GM19239 (cell line): ENCODE results near the gene CSPG4.

ENCODE experiments used
- DNase-seq: peaks from one replicate; pipeline ENCODE4 v3.0.0; 2011; ENCODE audit warnings: low spot score; ENCODE audit not compliant: insufficient read length
- FAIRE-seq: peaks from 2 replicates; lab custom pipeline; 2011; peaks lifted over from hg19 to GRCh38; lab: Jason Lieb, UNC

The CSPG4 gene

DNA sequence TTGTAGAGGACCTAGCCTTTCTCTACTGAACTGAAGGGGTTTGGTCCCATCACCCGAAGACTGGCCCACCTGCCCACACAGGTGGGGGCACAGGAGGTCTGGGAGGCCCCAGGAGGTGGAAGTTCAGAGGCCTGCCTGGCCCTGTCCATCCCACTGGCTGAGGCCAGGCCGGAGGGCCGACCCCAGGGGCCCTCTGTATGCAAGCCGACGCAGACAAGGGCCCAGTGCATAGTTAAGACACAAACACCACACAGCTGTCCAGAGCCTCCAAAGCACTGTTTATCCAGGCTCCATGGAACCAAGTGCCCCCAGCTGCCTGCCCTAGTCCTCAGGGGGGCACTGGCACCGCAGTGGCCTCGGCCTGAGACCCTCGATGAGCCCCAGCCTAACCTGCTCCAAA is 38.3 kb downstream of the CSPG4 start:
- DNase-seq (no peak), FAIRE-seq (no peak)

DNA sequence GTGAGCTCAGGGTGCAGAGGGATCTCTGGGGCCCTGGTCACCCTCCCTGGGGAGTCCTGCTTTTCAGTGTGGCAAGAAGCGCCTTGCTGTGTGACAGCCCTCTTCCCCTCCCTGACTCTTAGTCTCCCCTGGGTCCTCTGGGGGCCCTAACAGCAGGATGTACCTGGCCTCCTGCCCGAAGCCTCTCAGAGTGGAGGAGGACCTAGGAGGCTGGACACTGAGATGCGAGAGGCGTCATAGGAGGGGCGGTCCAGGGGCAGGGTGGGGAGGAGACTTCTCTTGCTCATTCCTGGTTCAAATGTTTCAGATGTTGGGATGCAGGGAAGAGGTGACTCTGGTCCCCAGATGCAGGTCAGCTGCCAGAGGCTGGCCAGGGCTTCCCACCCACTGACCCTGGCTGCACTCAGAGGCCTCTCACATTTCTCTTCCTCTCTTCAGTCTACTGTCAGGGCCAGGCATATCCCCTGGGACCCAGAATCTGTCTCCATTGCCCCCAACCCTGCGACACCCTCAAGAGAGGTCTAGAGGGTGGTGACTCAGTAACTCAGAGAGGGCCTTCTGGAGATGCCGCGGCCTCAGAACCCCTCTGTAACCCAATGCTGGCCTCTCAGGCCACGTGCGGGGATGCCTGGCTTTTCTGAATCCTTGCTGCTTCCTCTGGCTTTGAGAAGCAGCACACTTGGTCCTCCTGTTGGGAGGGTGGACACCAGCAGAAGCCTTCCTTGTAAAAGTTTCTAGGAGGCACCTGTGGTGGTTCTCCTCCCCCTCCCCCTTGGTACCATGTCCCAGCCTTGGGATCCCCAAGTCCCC is 39.0 kb downstream of the CSPG4 start:
- FAIRE-seq (no peak), DNase-seq (no peak)

DNA sequence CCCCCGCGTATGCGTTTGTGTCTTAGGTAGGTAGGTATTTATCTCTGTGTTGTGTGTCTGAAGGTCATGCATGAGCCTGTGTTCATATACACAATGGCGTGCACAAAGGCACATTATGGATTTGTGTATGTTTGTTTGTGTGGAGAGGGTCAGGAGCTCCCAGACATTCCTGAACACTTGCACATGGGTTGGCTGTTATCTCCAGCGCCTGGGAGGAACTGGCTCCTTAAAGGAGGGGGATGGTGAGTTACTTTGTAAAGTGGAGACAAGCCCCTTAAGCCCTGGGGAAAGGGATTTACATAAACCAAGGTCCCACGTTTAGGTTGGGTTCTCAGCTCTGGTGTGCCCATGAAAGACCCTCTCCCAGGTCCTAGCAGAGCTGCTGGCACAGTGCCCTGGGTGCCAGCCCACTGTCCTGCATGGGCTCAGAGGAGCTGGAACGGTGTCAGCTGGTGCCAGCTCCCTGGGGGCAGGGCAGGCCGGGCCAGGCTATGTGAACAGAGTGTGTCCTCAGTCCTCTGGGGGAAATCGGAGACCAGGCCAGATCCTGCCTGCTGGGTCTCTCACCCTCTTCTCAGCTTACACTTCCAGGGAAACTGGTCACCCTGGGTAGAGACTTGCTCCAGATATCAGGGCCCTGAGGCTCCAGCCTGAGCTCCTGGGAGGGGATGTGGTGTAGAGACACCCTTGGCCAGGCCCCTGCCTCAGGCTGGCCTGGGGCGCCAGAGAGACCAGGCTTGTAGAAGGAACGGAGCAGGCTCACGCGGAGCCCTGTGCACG is 39.8 kb downstream of the CSPG4 start:
- DNase-seq: no peak

DNA sequence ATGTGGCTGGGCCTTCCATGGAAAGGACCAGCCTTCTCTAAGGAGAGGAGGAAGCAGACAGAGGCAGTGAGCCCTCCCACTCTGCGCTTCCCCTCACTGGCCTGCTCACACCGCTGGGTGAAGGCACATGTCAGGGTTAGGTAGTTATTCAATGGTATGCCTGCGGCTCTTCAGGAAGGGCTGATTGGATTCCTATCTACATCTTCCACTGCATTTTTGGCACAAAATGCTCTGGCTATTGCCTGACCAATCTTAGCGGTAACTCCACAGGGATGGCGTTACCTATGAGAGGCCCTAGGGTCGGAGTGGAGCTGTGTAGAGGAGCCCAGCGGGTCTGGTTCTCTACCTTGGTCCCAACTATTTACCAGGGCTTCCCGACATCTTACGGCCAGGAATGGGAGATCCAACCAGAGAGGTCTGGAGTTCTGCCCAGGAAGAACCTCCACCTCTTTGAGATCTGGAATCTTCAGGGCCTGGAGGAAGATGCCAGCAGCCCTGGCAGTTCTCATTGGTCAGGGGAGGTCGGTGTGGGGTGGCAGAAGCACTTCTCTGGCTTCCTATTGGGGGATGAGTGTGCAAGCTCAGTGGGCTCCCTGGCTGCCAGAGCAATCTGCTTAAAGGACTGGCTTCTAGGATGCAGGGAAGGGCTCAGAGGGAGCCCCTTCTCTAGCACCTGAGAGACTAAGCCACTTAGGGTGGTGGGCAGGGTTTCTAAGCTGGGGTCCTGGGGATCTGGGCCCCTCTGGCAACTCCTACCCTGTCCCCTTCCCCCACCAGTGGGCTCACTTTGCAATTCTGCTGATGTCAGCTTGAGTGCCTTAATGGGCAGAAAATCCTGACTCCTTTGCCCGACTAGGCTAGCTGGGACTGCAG is 40.7 kb downstream of the CSPG4 start:
- FAIRE-seq (no peak), DNase-seq (no peak)

More for the DNA sequence above, 39.8 kb downstream of the CSPG4 start:
- FAIRE-seq: no peak

DNA sequence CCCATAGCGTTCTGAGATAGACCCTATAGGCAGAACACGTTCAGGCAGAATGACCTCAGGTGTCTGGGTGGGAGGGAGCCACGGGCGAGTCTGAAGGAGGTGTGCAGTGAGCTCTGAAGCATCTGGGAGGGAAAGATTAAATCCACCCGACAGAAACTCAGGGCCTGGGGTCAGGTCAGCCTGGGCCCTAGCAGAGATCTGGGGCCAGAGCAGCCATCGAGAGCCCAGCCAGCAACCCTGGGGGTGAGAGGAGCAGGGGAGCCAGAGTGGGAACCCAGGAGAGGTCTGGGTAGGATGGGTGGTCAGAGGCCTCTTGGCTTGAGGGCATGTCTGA is 42.8 kb downstream of the CSPG4 start:
- DNase-seq (no peak), FAIRE-seq (no peak)

DNA sequence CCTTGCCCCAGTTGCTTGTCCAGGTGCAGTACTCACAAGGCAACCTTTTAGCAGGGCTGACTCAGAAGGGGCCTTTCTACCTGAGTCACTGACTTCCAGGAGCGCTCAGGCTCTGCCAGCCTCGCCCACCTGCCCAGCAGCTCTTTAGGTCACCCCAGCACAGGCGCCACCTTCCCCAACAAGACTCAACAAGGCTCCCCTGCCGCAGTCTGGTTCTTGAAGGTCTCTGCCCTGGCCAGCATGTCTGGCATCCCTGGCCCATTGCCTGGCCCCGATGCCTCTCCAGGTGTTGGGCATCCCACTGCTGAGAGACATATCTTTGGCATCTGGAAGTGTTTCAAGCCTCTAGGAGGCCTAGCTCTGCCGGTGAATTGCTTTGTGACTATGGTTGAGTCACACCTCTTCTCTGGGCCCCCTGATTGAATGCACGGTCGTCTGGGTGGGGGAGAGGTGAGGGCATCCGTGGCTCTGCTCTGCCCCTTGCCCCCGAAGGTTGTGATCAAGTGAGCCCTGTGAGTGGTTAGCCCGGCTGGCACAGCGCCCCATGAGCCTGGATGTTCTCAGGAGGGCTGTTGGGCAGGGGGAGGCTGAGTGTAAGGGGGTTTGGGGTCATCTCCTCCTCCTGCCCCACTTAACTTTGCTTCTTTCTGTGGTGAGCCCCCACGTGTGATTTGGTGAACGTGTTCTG is 43.3 kb downstream of the CSPG4 start:
- no peak for FAIRE-seq
- no peak for DNase-seq

DNA sequence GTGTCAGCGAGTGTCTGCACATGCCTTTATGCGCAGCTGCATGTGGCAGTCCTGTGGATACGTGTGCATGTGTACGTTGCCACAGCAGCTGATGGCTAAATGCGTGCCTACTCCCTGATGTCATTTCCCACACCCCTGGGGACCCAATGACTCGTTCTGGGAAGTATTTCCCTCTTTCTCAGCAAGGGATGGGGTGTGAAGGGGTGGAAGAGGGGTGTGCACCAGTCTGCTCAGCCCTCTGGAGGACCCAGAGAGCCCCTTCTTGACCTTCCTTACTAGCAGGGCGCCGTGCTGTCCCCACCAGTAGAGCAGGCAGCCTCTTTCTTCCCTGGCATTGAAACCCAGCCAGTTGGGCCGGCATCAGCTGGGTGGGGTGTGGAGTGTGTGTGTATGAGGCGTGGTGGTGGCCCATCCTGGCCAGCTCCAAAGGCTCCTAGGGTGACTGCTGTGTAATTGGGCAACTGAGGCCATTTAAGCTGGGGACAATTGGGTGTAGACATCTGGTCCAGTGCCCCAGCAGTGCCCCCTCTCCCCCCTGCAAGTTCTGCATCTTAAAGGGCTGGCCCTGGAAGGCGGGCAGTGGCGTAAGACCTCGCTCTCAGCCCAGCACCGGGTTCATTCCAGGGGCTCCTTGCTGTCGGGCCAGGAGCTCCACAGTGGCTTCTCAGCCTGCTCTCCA is 45.7 kb downstream of the CSPG4 start:
- FAIRE-seq: no peak
- DNase-seq: no peak

DNA sequence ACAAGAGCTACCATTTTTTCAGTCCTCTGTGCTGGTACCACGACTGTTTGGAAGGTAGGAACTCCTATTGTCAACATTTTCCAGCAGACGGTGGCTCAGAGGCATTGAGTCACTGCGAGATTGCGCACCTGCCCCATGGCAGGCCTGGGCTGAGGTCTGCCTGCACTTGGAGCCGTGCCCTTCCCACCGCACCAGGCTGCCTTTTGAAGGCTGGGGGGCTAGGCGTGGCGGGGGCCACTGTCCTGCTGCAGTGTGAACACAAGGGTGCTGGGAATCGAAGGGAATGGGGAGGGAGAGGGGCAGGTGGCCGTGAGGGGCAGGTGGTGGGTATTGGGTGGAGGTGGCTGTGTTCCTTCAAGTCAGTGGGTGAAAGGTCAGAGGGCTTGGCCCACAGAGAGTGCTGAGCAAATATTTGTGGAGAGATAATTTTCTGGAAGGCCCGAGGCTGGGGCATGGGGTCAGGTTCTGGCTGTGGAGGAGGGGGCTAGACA is 48.7 kb downstream of the CSPG4 start:
- FAIRE-seq (no peak), DNase-seq (no peak)

DNA sequence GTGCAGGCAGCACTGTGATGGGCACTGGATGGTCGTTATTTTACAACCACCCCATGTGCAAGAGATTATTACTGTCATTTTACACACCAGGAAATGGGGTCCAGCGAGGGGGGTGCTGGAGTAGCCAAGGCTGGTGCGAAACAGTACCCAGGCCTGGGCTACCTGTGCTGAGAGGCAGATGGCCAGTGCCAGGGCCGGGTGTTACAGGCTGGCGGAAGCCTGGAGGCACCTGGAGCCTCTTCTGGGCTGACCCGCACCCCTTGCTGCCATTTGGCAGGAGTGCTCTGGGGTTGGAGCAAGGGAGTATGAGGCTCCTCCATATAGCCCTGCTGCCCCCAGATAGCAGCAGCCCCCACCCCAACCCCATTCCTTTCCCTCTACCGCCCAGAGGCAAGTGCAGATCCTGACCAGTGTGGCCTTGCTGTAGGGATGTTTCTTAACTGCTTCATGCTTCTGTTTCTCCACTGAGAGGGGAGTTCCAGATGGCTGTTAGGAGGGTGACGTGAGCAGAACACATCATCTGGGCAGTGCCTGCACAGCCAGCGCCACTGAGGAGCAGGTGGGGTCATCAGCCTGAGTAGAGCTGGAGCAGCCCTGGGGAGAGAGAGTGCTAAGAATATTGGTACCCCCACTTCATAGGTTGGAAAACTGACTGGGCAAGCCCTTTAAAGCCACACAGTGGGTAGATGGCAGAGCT is 49.7 kb downstream of the CSPG4 start:
- DNase-seq: no peak
- no peak for FAIRE-seq

DNA sequence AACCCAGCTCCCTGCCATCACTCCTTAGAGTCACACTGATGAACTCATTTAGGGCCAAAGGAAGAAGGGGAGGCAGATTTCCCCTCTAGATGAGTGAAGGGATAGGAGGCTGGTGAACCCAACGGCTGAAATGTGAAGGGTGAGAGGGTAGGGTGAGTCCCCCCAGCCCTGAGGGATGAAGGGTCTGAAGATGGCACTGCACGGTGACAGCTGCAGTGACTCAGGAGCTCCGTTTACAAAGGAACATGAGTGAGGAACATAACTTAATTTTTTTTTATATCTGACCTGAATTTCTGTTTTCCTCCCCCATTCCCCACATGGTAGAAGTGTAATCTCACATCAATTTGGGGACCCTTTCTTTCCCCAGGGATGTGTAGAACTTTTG is 50.9 kb downstream of the CSPG4 start:
- DNase-seq (no peak), FAIRE-seq (no peak)

DNA sequence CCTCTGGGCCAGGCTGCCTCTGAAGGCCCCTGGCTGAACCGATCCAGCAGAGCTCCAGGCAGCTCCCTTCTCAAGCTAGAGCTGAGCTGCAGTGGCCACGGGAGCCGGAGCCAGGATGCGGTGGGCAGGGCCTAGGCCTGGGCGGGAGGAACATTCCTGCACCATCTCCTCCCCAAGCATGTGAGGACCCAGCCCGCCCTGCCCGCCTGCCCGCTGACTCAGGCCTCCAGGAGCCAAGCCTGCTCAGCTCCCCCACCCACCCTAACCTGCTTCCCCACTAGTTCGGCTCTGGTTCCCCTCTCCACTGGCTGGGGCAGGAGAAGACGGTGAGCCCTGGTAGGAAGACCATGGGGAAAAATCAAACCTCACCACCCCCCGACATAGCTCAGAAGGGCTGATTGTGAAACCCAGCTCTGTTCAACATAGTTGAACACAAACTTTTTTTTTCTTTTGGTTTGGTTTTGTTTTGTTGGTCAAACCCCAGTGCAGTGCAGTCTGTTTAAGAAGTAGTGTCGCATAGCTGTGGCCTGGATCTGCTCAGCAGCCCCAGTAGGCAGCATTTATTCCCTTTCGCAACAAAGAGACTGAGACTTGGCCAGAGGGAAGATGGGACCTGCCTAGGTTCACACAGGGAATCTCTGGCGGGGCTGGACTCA is 51.4 kb downstream of the CSPG4 start:
- no peak for DNase-seq
- FAIRE-seq: no peak

DNA sequence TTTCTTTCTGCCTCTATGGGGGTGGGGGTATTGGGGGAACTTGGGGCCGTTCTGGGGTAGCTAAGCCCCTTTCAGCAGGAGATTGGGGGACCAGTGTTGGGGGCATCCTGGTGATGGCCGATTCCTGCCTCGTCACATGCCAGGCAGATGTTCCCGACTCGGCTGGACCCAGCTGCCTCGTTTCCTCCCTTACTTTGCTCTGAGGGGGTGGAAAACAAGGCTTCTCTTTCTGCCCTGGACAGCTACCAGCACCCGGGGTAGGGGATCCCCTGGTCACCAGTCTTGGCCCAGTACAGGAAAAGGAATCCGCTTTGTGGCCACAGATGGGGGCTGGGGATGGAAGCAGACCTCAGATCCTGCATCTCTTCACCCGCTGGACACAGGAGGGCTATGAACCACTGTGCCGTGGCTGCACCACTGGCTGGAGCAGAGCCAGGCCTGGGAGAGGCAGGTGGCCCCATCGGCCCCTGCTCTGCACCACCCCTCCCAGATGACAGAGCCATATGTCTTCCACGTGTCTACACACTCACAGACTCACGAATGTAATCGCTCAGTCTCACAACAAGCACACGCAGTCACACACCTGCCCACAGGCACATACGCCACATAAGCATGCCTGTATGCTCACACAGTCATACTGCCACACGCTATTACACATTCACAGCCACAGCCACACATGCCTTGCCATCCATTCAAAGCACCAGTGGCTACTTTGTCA is 52.6 kb downstream of the CSPG4 start:
- no peak for FAIRE-seq
- DNase-seq: no peak

DNA sequence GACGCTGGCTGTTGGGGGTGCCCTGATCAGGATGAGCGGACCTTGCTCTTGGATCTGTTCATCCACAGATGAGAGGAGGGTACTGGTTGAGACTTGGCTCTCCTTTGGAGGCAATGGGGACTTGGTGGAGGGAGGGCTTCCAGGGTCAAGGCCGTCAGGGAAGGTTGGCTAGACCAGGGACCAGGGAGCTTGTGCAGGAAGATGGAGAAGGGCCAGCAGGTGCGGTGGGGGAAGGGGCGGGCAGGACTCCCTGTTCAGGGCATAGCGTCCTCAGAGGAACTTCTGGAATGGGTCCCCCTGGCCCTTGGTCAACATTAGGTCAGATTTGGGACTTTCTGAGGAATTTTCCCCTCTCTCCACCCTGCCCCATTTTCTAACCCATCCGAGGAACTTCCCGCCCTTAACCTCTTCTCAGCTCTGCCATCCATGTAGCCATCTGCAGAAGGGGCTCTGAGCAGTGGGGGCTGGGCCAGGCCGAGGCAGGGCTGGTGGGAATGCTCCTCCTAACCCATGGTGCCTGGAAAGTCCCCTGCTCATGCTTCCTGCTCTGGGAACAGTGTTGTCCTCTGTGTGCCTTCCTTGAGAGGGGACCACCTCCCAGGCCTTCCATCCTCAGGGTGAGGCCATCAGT is 53.4 kb downstream of the CSPG4 start:
- no peak for DNase-seq
- FAIRE-seq: no peak

DNA sequence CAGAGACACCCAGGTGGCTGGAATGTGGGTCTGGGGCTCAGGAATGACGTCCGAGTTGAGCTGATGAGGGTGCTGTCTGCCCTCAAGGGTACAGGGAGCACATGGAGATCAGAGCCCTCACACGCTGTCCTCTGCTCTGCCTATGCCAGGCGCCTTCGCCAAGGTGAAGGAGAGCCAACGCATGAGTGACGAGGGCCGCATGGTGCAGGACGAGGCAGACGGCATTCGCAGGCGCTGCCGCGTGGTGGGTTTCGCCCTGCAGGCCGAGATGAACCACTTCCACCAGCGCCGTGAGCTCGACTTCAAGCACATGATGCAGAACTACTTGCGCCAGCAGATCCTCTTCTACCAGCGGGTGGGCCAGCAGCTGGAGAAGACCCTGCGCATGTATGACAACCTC is 55.8 kb downstream of the CSPG4 start:
- FAIRE-seq (no peak), DNase-seq (no peak)

DNA sequence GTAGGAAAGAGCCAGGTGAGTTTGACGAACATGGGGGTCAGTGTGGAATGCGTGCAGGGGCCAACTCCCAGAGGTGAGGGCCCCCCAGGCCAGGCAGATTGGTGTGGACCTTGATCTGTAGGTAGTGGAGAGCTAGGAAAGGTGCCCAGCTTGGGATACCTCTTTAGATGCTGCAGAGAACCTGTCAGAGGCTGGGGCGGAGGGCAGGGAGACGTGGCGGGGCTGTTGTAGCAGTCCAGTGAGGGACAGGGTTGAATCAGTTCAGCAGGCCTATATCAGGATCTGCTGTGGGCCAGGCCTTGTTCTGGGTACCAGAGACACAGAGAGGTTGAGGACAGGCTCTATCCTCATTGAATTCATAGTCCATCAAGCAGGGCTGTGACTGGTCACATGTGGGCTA is 56.3 kb downstream of the CSPG4 start:
- no peak for DNase-seq
- no peak for FAIRE-seq

DNA sequence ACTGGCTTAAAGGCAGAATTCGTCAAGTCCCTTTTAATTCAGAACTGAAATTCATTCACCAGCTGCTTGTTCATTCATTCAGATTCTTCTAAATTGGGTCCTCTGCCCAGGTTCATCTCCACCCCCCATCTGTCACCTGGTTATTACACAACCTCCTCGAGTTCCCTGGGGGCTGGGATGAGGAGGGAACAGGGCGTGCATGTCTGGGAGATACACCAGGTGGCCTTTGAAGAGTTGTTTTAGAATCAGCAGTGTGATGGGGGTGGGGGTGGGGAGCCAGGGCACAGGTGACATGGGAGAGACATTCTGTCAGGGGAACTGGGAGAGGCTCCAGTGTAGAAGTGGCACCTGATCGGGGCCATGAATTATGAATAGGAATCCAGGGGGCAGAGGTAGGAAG is 56.7 kb downstream of the CSPG4 start:
- FAIRE-seq (no peak), DNase-seq (no peak)

DNA sequence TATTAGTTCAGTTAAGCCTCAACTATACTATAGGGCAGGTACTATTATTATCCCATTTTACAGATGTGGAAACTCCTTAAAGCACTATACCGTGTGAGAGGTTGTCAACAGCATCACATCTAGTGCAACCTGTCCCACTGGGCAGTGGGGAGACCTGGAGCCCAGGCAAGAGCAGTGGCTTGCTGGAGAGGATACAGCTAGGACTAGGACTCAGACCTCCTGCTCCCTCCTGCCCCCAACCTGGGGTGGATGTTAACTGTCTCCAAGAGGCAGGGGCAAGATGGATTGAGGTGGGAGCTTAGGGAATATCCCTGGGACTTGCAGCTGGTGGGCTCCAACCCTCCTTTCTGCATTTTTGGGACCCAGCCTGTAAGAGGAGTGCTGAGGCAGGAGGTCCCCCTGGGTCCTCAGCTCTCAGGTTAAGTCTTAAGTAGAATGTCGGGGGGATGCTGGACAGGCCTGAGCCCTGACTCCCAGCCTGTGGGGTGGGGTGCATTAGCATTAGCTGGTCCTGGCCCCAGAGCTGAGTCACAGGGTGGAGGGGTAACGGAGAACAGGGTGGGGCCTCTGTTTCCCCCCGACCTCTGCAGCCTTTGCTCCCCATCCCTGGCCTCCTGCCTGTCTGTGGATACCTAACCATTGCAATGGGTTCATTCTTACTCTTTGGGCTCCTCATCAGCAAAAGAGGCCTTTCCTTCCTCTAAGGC is 58.3 kb downstream of the CSPG4 start:
- no peak for FAIRE-seq
- DNase-seq: no peak
